ENCODE results near the gene SUMO3. TPM values are rescaled to one million over a fixed set of nuclear protein-coding genes. Genes with fewer than 3 reads are reported as not detected.

Gene SUMO3
- total and polyA plus RNA-seq, 2 experiments from 2014 or later, result 90.8 to 103 TPM

- TF ChIP-seq, protein P1, sequence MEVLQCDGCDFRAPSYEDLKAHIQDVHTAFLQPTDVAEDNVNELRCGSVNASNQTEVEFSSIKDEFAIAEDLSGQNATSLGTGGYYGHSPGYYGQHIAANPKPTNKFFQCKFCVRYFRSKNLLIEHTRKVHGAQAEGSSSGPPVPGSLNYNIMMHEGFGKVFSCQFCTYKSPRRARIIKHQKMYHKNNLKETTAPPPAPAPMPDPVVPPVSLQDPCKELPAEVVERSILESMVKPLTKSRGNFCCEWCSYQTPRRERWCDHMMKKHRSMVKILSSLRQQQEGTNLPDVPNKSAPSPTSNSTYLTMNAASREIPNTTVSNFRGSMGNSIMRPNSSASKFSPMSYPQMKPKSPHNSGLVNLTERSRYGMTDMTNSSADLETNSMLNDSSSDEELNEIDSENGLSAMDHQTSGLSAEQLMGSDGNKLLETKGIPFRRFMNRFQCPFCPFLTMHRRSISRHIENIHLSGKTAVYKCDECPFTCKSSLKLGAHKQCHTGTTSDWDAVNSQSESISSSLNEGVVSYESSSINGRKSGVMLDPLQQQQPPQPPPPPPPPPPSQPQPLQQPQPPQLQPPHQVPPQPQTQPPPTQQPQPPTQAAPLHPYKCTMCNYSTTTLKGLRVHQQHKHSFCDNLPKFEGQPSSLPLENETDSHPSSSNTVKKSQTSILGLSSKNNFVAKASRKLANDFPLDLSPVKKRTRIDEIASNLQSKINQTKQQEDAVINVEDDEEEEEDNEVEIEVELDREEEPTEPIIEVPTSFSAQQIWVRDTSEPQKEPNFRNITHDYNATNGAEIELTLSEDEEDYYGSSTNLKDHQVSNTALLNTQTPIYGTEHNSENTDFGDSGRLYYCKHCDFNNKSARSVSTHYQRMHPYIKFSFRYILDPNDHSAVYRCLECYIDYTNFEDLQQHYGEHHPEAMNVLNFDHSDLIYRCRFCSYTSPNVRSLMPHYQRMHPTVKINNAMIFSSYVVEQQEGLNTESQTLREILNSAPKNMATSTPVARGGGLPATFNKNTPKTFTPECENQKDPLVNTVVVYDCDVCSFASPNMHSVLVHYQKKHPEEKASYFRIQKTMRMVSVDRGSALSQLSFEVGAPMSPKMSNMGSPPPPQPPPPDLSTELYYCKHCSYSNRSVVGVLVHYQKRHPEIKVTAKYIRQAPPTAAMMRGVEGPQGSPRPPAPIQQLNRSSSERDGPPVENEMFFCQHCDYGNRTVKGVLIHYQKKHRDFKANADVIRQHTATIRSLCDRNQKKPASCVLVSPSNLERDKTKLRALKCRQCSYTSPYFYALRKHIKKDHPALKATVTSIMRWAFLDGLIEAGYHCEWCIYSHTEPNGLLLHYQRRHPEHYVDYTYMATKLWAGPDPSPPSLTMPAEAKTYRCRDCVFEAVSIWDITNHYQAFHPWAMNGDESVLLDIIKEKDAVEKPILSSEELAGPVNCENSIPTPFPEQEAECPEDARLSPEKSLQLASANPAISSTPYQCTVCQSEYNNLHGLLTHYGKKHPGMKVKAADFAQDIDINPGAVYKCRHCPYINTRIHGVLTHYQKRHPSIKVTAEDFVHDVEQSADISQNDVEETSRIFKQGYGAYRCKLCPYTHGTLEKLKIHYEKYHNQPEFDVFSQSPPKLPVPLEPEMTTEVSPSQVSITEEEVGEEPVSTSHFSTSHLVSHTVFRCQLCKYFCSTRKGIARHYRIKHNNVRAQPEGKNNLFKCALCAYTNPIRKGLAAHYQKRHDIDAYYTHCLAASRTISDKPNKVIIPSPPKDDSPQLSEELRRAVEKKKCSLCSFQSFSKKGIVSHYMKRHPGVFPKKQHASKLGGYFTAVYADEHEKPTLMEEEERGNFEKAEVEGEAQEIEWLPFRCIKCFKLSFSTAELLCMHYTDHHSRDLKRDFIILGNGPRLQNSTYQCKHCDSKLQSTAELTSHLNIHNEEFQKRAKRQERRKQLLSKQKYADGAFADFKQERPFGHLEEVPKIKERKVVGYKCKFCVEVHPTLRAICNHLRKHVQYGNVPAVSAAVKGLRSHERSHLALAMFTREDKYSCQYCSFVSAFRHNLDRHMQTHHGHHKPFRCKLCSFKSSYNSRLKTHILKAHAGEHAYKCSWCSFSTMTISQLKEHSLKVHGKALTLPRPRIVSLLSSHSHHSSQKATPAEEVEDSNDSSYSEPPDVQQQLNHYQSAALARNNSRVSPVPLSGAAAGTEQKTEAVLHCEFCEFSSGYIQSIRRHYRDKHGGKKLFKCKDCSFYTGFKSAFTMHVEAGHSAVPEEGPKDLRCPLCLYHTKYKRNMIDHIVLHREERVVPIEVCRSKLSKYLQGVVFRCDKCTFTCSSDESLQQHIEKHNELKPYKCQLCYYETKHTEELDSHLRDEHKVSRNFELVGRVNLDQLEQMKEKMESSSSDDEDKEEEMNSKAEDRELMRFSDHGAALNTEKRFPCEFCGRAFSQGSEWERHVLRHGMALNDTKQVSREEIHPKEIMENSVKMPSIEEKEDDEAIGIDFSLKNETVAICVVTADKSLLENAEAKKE (CRISPR knock-in tag; IDR thresholded peaks at IDR 0.05), result no peak
- no peak for TF ChIP-seq EZH2 (IDR thresholded peaks at IDR 0.05; ENCODE audit: low read depth, unreplicated experiment)
- TF ChIP-seq EZH2phosphoT487 (IDR thresholded peaks at IDR 0.05; ENCODE audit: unreplicated experiment), result no peak
- no peak for TF ChIP-seq NANOG (IDR thresholded peaks at IDR 0.05; ENCODE audit: borderline replicate concordance)
- no peak for TF ChIP-seq JUNB (IDR thresholded peaks at IDR 0.05; ENCODE audit: unreplicated experiment)
Observed at GRCh38 chr21:44831227-44831860, 13.5 kb upstream of the SUMO3 start (continued).

DNA sequence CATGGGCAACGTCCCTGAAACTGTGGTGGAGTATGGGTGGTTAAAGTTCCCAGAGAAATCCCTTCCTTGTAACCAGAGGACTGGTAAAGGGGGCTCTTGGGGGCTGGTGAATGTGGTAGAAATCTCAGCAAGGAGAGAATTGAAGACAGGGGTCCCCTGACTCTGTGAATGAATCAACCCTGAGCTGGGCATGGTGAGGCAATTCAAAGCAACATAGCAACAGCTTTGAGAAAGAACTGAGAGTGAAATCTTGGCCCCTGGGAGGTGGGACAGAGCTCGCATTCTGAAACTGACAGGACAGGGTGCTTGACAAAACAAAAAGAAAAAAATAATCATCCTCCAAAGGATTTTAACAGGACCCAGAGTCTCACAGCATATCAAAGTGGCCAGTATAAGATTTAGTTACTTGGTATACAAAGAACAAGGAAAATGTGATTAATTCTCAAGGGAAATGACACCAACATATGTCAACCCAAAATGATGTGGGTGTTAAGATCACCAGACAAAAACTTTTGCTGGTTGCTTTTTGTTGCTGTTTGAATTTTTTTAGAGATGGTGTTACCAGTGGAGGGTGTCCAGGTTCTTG, 11.7 kb upstream of the SUMO3 start:
- peaks cover 4% of the 10 kb centered on the region for H3K4me1 Mint-ChIP-seq
- ATAC-seq, result no peak
- no peak overlapping the region for H3K27ac Mint-ChIP-seq
- Histone ChIP-seq H3K79me2 (replicated peaks; ENCODE audit: insufficient read depth) (no peaks in the 10 kb centered on the region), H4K20me1 (replicated peaks; ENCODE audit: insufficient read depth) (no peaks in the 10 kb centered on the region), H3K27me3 (ENCODE audit: insufficient read depth) (no peaks in the 10 kb centered on the region), H3K9me2 (ENCODE audit: insufficient read depth) (no peaks in the 10 kb centered on the region), H3F3A (replicated peaks; ENCODE audit: low read depth) (no peaks in the 10 kb centered on the region), H3K4me2 (no peak overlapping the region), H3K4me3 (no peak overlapping the region), H3K27ac (ENCODE audit: low read depth) (no peak overlapping the region), H3K4me1 (ENCODE audit: insufficient read depth) (no peaks in the 10 kb centered on the region), H2AFZ (no peak overlapping the region), H3K36me3 (ENCODE audit: insufficient read depth) (no peaks in the 10 kb centered on the region)
- DNase-seq (ENCODE audit: low spot score), result no peak
- no peak for TF ChIP-seq POLR2AphosphoS5 (IDR thresholded peaks at IDR 0.05; ENCODE audit: low read depth)
- no peak for TF ChIP-seq ETS1 (IDR thresholded peaks at IDR 0.05)
- no peak for TF ChIP-seq NANOG (IDR thresholded peaks at IDR 0.05; ENCODE audit: borderline replicate concordance)
- TF ChIP-seq ZNF331 (CRISPR knock-in tag; IDR thresholded peaks at IDR 0.05; ENCODE audit: low read depth), result no peak
- H3K4me3 Mint-ChIP-seq, result no peak overlapping the region
- H3K36me3 Mint-ChIP-seq (ENCODE audit: low read depth), result peaks cover 9% of the 10 kb centered on the region; the same call in 2 of the 3 replicates
- peaks cover 4% of the 10 kb centered on the region for H3K27me3 Mint-ChIP-seq (ENCODE audit: insufficient read depth, low read depth, poor library complexity)
- peaks cover 43% of the 10 kb centered on the region for H3K9me3 Mint-ChIP-seq
